ENCODE results near the gene LUZP1.

DNA sequence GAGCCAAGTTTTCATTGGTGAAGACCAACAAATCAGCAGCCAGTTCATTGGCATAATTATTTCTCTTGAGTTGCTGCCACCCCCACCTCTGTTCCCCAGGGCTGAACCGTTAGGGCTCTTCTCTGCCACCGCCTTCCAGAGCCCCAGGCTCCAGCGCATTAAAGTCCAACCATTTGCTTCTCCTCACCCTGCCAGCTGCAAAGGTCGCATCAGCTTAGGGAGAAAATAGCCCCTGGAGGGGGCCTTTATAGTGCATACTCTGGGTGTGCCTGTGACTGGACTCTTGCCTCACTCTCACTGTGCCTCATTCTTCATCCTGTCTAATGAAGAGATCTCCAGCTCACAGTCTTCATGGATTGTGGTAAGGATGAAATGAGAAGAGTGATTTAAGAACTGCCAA lies 99.0 kb downstream of the LUZP1 start:
- TF ChIP-seq, protein P1, sequence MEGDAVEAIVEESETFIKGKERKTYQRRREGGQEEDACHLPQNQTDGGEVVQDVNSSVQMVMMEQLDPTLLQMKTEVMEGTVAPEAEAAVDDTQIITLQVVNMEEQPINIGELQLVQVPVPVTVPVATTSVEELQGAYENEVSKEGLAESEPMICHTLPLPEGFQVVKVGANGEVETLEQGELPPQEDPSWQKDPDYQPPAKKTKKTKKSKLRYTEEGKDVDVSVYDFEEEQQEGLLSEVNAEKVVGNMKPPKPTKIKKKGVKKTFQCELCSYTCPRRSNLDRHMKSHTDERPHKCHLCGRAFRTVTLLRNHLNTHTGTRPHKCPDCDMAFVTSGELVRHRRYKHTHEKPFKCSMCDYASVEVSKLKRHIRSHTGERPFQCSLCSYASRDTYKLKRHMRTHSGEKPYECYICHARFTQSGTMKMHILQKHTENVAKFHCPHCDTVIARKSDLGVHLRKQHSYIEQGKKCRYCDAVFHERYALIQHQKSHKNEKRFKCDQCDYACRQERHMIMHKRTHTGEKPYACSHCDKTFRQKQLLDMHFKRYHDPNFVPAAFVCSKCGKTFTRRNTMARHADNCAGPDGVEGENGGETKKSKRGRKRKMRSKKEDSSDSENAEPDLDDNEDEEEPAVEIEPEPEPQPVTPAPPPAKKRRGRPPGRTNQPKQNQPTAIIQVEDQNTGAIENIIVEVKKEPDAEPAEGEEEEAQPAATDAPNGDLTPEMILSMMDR (IDR thresholded peaks at IDR 0.05) = no peak
- no peak for TF ChIP-seq POLR2A (IDR thresholded peaks at IDR 0.05)
